Trophoblast cell (in vitro differentiated cells and primary cell): ENCODE data around the gene TRIM10.

Source experiments
- DNase-seq, 2 donors: peaks; one replicate each; pipeline ENCODE4 v3.0.0-alpha.2; 2016
- H2AFZ ChIP-seq: 2 replicates; pipeline ENCODE4 v1.6.1; 2013; ENCODE audit warnings: low read length, moderate library complexity, mild to moderate bottlenecking; ENCODE audit not compliant: insufficient read depth, poor library complexity
- H2AK5ac ChIP-seq: 2 replicates; pipeline ENCODE4 v1.6.1; 2013; ENCODE audit warnings: mild to moderate bottlenecking, low read length
- H2BK120ac ChIP-seq: 2 replicates; pipeline ENCODE4 v1.6.1; 2013; ENCODE audit warnings: low read length, mild to moderate bottlenecking, moderate library complexity; ENCODE audit not compliant: insufficient read depth, poor library complexity
- H2BK12ac ChIP-seq: 2 replicates; pipeline ENCODE4 v1.6.1; 2013; ENCODE audit warnings: mild to moderate bottlenecking, low read length, moderate library complexity
- H2BK5ac ChIP-seq: 2 replicates; pipeline ENCODE4 v1.6.1; 2013; ENCODE audit warnings: low read length, low read depth, moderate library complexity, mild to moderate bottlenecking; ENCODE audit not compliant: poor library complexity
- H3K14ac ChIP-seq: 2 replicates; pipeline ENCODE4 v1.6.1; 2013; ENCODE audit warnings: mild to moderate bottlenecking, low read length
- H3K18ac ChIP-seq: 2 replicates; pipeline ENCODE4 v1.6.1; 2013; ENCODE audit warnings: mild to moderate bottlenecking, low read length
- H3K23ac ChIP-seq: 2 replicates; pipeline ENCODE4 v1.6.1; 2013; ENCODE audit warnings: low read length
- H3K27ac ChIP-seq: 2 replicates; pipeline ENCODE4 v1.5.1; 2013; ENCODE audit warnings: low read depth, mild to moderate bottlenecking, inconsistent platforms, low read length, moderate library complexity
- H3K27me3 ChIP-seq: 2 replicates; pipeline ENCODE4 v1.6.1; 2013; ENCODE audit warnings: inconsistent platforms, mild to moderate bottlenecking, low read length, moderate library complexity; ENCODE audit not compliant: insufficient read depth
- H3K36me3 ChIP-seq, 2 experiments: 1 replicate in 1 of 2; 2 replicates in 1 of 2; pipeline ENCODE4 v1.6.1; 2013; ENCODE audit warnings: low read length in 2 of 2, mild to moderate bottlenecking in 2 of 2, moderate library complexity in 1 of 2; ENCODE audit not compliant: insufficient read depth in 2 of 2, control insufficient read depth in 1 of 2
- H3K4ac ChIP-seq: 2 replicates; pipeline ENCODE4 v1.6.1; 2013; ENCODE audit warnings: low read depth, mild to moderate bottlenecking, low read length, moderate library complexity
- H3K4me1 ChIP-seq, 2 experiments: 1 replicate in 1 of 2; 2 replicates in 1 of 2; pipeline ENCODE4 v1.6.1; 2013; ENCODE audit warnings: low read length in 2 of 2, mild to moderate bottlenecking in 2 of 2, moderate library complexity in 1 of 2; ENCODE audit not compliant: insufficient read depth in 2 of 2, control insufficient read depth in 1 of 2
- H3K4me2 ChIP-seq: 2 replicates; pipeline ENCODE4 v1.6.1; 2013; ENCODE audit warnings: inconsistent platforms, mild to moderate bottlenecking, low read length, moderate library complexity
- H3K4me3 ChIP-seq: 2 replicates; pipeline ENCODE4 v1.5.1; 2013; ENCODE audit warnings: mild to moderate bottlenecking, low read depth, low read length, inconsistent platforms
- H3K79me1 ChIP-seq: one replicate; pipeline ENCODE4 v1.6.1; 2013; ENCODE audit warnings: low read length
- H3K79me2 ChIP-seq: 2 replicates; pipeline ENCODE4 v1.6.1; 2013; ENCODE audit warnings: low read length, mild to moderate bottlenecking; ENCODE audit not compliant: control insufficient read depth, insufficient read depth, poor library complexity
- H3K9ac ChIP-seq: 2 replicates; pipeline ENCODE4 v1.6.1; 2013; ENCODE audit warnings: mild to moderate bottlenecking, low read length
- H3K9me3 ChIP-seq: 2 replicates; pipeline ENCODE4 v1.6.1; 2013; ENCODE audit warnings: low read depth, mild to moderate bottlenecking, control low read depth, inconsistent platforms, low read length; ENCODE audit not compliant: insufficient read depth
- H4K12ac ChIP-seq: 2 replicates; pipeline ENCODE4 v1.6.1; 2013; ENCODE audit warnings: low read depth, mild to moderate bottlenecking, low read length, moderate library complexity
- H4K8ac ChIP-seq: 2 replicates; pipeline ENCODE4 v1.6.1; 2013; ENCODE audit warnings: low read depth, mild to moderate bottlenecking, low read length, moderate library complexity
- H4K91ac ChIP-seq: one replicate; pipeline ENCODE4 v1.6.1; 2013; ENCODE audit warnings: low read depth, mild to moderate bottlenecking, low read length, moderate library complexity
- WGBS: extraction: QIAGEN DNeasy Blood & Tissue Kit; methylation state at CpG from one replicate; pipeline ENCODE4 v1.1.7; 2013; ENCODE audit warnings: missing lambda C conversion rate; ENCODE audit not compliant: insufficient read length, insufficient coverage; ENCODE audit errors: extremely low coverage; 5-methylcytosine and 5-hydroxymethylcytosine counted together

TRIM10 gene

GRCh38 chr6:30150671-30151395 is 10.2 kb downstream of the TRIM10 start:
- H2BK5ac ChIP-seq, result no peak overlapping the region
- H3K4me3 ChIP-seq, result no peak overlapping the region
- no peaks in the 10 kb centered on the region for H3K4me1 ChIP-seq
- no peak overlapping the region for H2BK120ac ChIP-seq
- no peak overlapping the region for H2AK5ac ChIP-seq
- H4K12ac ChIP-seq, result no peak overlapping the region
- H4K8ac ChIP-seq, result no peak overlapping the region
- no peaks in the 10 kb centered on the region for H3K36me3 ChIP-seq
- H3K9me3 ChIP-seq, result no peaks in the 10 kb centered on the region
- no peak overlapping the region for H3K9ac ChIP-seq
- WGBS, result no CpG with 5 or more reads among the region's 10 CpGs
- no peaks in the 10 kb centered on the region for H3K79me2 ChIP-seq
- no peak overlapping the region for H2AFZ ChIP-seq
- H3K18ac ChIP-seq, result no peak overlapping the region
- H3K27me3 ChIP-seq, result no peaks in the 10 kb centered on the region
- H3K27ac ChIP-seq, result no peak overlapping the region
- no peak overlapping the region for H4K91ac ChIP-seq
- no peak overlapping the region for H3K4me2 ChIP-seq
- H2BK12ac ChIP-seq, result no peak overlapping the region
- H3K23ac ChIP-seq, result no peak overlapping the region
- no peak overlapping the region for H3K14ac ChIP-seq
- no peaks in the 10 kb centered on the region for H3K79me1 ChIP-seq
- DNase-seq, result no peak
- no peak overlapping the region for H3K4ac ChIP-seq

GRCh38 chr6:30149858-30150550 is 11.0 kb downstream of the TRIM10 start:
- Histone ChIP-seq H3K79me1 (no peaks in the 10 kb centered on the region), H4K91ac (no peak overlapping the region), H3K23ac (no peak overlapping the region), H3K4me1 (no peaks in the 10 kb centered on the region), H3K4ac (no peak overlapping the region), H3K9me3 (no peaks in the 10 kb centered on the region), H3K79me2 (no peaks in the 10 kb centered on the region), H3K27me3 (no peaks in the 10 kb centered on the region), H3K36me3 (no peaks in the 10 kb centered on the region), H2AFZ (no peak overlapping the region), H3K9ac (no peak overlapping the region), H2BK5ac (no peak overlapping the region), H4K8ac (no peak overlapping the region), H3K4me2 (no peak overlapping the region), H2BK12ac (no peak overlapping the region), H3K4me3 (no peak overlapping the region), H3K14ac (no peak overlapping the region), H3K18ac (no peak overlapping the region), H2BK120ac (no peak overlapping the region), H3K27ac (no peak overlapping the region), H4K12ac (no peak overlapping the region), H2AK5ac (no peak overlapping the region)
- no CpG with 5 or more reads among the region's 7 CpGs for WGBS
- DNase-seq, result peak; percentile 15 to 37

GRCh38 chr6:30149234-30149633 is 11.8 kb downstream of the TRIM10 start:
- Histone ChIP-seq H4K8ac (no peak overlapping the region), H3K27ac (no peak overlapping the region), H2AK5ac (no peak overlapping the region), H3K36me3 (no peaks in the 10 kb centered on the region), H3K9me3 (no peaks in the 10 kb centered on the region), H3K18ac (no peak overlapping the region), H3K79me1 (no peaks in the 10 kb centered on the region), H3K4me3 (no peak overlapping the region), H2BK120ac (no peak overlapping the region), H3K79me2 (no peaks in the 10 kb centered on the region), H4K91ac (no peak overlapping the region), H3K4me2 (no peak overlapping the region), H2BK12ac (no peak overlapping the region), H4K12ac (no peak overlapping the region), H2BK5ac (no peak overlapping the region), H3K27me3 (no peaks in the 10 kb centered on the region), H3K4me1 (no peaks in the 10 kb centered on the region), H3K9ac (no peak overlapping the region), H2AFZ (no peak overlapping the region), H3K4ac (no peak overlapping the region), H3K23ac (no peak overlapping the region), H3K14ac (no peak overlapping the region)
- WGBS, result no CpG with 5 or more reads among the region's 3 CpGs
- no peak for DNase-seq

GRCh38 chr6:30147096-30147495 is 13.9 kb downstream of the TRIM10 start:
- no peak overlapping the region for H2AFZ ChIP-seq
- no peaks in the 10 kb centered on the region for H3K79me2 ChIP-seq
- no peak overlapping the region for H3K23ac ChIP-seq
- H2BK120ac ChIP-seq, result no peak overlapping the region
- H3K27ac ChIP-seq, result no peak overlapping the region
- H4K8ac ChIP-seq, result no peak overlapping the region
- no peak overlapping the region for H4K12ac ChIP-seq
- no peaks in the 10 kb centered on the region for H3K36me3 ChIP-seq
- H3K9me3 ChIP-seq, result no peaks in the 10 kb centered on the region
- no peak overlapping the region for H3K9ac ChIP-seq
- no peak overlapping the region for H3K18ac ChIP-seq
- no peak overlapping the region for H2BK5ac ChIP-seq
- H3K27me3 ChIP-seq, result no peaks in the 10 kb centered on the region
- WGBS, result no CpG with 5 or more reads among the region's 3 CpGs
- no peak overlapping the region for H4K91ac ChIP-seq
- no peaks in the 10 kb centered on the region for H3K4me1 ChIP-seq
- H3K14ac ChIP-seq, result no peak overlapping the region
- H2AK5ac ChIP-seq, result no peak overlapping the region
- no peak for DNase-seq
- no peak overlapping the region for H3K4me3 ChIP-seq
- H3K4me2 ChIP-seq, result no peak overlapping the region
- H3K4ac ChIP-seq, result no peak overlapping the region
- no peaks in the 10 kb centered on the region for H3K79me1 ChIP-seq
- no peak overlapping the region for H2BK12ac ChIP-seq
